H1 (cell line): ENCODE measurements around the gene AIMP1. TPM values are rescaled to one million over a fixed set of nuclear protein-coding genes. Genes with fewer than 3 reads are reported as not detected.

Source experiments
- CTCF ChIA-PET: fragments of 300-600 bp; sonication (Branson Sonifier 250); formaldehyde crosslinking; loops from one replicate; lab custom pipeline; 2021; ENCODE audit not compliant: partially characterized antibody; lab: Charles Lee
- POLR2A ChIA-PET: fragments of 300-600 bp; sonication (Branson Sonifier 250); formaldehyde crosslinking; loops from one replicate; lab custom pipeline; 2021; ENCODE audit warnings: inconsistent platforms; ENCODE audit not compliant: partially characterized antibody; lab: Charles Lee
- DNase-seq, 2 experiments: peaks; one replicate each; pipeline versions ENCODE4 v3.0.0 to v3.0.0-alpha.2; 2010 to 2022; ENCODE audit warnings: low spot score in 2 of 2, low read depth in 1 of 2, mixed read lengths in 1 of 2
- FAIRE-seq: peaks from 2 replicates; lab custom pipeline; 2011; peaks lifted over from hg19 to GRCh38; lab: Jason Lieb, UNC
- H2AFZ ChIP-seq: 2 replicates; pipeline ENCODE4 v1.8.1; 2012; ENCODE audit warnings: low read length, inconsistent platforms
- H2AK5ac ChIP-seq: 2 replicates; pipeline ENCODE4 v1.6.1; 2013; ENCODE audit warnings: low read depth, low read length
- H2BK120ac ChIP-seq: replicated peaks from 2 replicates; pipeline ENCODE3; 2013; ENCODE audit warnings: low read depth, low read length, inconsistent platforms
- H2BK12ac ChIP-seq: 2 replicates; pipeline ENCODE4 v1.6.1; 2013; ENCODE audit warnings: low read depth, low read length
- H2BK15ac ChIP-seq: 2 replicates; pipeline ENCODE4 v1.6.1; 2013; ENCODE audit warnings: low read length
- H2BK20ac ChIP-seq: 2 replicates; pipeline ENCODE4 v1.6.1; 2013; ENCODE audit warnings: low read length
- H2BK5ac ChIP-seq: 2 replicates; pipeline ENCODE4 v1.6.1; 2013; ENCODE audit warnings: low read depth, low read length
- H3K14ac ChIP-seq: 2 replicates; pipeline ENCODE4 v1.6.1; 2013; ENCODE audit warnings: inconsistent platforms; ENCODE audit not compliant: insufficient read length
- H3K18ac ChIP-seq: 2 replicates; pipeline ENCODE4 v1.6.1; 2013; ENCODE audit warnings: low read length; ENCODE audit errors: extremely low read depth
- H3K23ac ChIP-seq: 2 replicates; pipeline ENCODE4 v1.6.1; 2013; ENCODE audit warnings: inconsistent platforms; ENCODE audit not compliant: insufficient read length
- H3K23me2 ChIP-seq: 2 replicates; pipeline ENCODE4 v1.6.1; 2013; ENCODE audit warnings: low read depth, low read length
- H3K27ac ChIP-seq: 2 replicates; pipeline ENCODE4 v1.6.1; 2011; ENCODE audit warnings: low read depth, low read length, inconsistent platforms
- H3K27me3 ChIP-seq, 4 experiments: replicated peaks in 1 of 4; 1 replicate in 1 of 4; 2 replicates in 3 of 4; pipeline versions ENCODE4 v1.6.1 to v1.8.1; 2011 to 2013; ENCODE audit warnings: low read length in 3 of 4, mild to moderate bottlenecking in 3 of 4, inconsistent platforms in 2 of 4, mixed read lengths in 2 of 4, moderate library complexity in 1 of 4; ENCODE audit not compliant: control insufficient read depth in 3 of 4, insufficient read depth in 3 of 4; ENCODE audit errors: extremely low read depth in 1 of 4
- H3K36me3 ChIP-seq, 4 experiments: 2 replicates each; pipeline versions ENCODE4 v1.6.1 to v1.8.1; 2011 to 2013; ENCODE audit warnings: mild to moderate bottlenecking in 4 of 4, low read length in 3 of 4, moderate library complexity in 2 of 4, control low read depth in 1 of 4, inconsistent platforms in 1 of 4; ENCODE audit not compliant: insufficient read depth in 4 of 4, control insufficient read depth in 2 of 4
- H3K4ac ChIP-seq: replicated peaks from 2 replicates; pipeline ENCODE3; 2013; ENCODE audit warnings: low read length, low read depth, mixed read lengths, inconsistent platforms; ENCODE audit not compliant: insufficient read length
- H3K4me1 ChIP-seq, 4 experiments: replicated peaks in 1 of 4; 1 replicate in 1 of 4; 2 replicates in 3 of 4; pipeline versions ENCODE4 v1.6.1 to v1.8.1; 2011 to 2013; ENCODE audit warnings: low read length in 3 of 4, inconsistent platforms in 2 of 4, mixed read lengths in 1 of 4; ENCODE audit not compliant: insufficient read depth in 4 of 4, control insufficient read depth in 3 of 4
- H3K4me2 ChIP-seq, 2 experiments: 2 replicates each; pipeline versions ENCODE4 v1.6.1 to v1.8.1; 2011 to 2013; ENCODE audit warnings: low read depth in 2 of 2, low read length in 2 of 2, control low read depth in 1 of 2, inconsistent platforms in 1 of 2, mild to moderate bottlenecking in 1 of 2; ENCODE audit not compliant: insufficient read depth in 1 of 2
- H3K4me3 ChIP-seq, 4 experiments: fragments of 200-600, 300-600 bp in 1 of 4; sonication (generic), shearing (Covaris generic), sonication (Bioruptor Twin) in 1 of 4; 2 replicates each; pipeline versions ENCODE4 v1.5.1 to v1.8.1; 2011 to 2016; ENCODE audit warnings: low read length in 4 of 4, low read depth in 3 of 4, control low read depth in 2 of 4, inconsistent platforms in 2 of 4, mild to moderate bottlenecking in 2 of 4, mixed read lengths in 1 of 4, moderate library complexity in 1 of 4; ENCODE audit not compliant: insufficient read depth in 2 of 4; ENCODE audit errors: extremely low read depth in 1 of 4
- H3K56ac ChIP-seq: replicated peaks from 2 replicates; pipeline ENCODE3; 2013; ENCODE audit warnings: low read depth, mild to moderate bottlenecking, mixed read lengths, low read length, inconsistent platforms; ENCODE audit not compliant: insufficient read length
- H3K79me1 ChIP-seq: 2 replicates; pipeline ENCODE4 v1.6.1; 2013; ENCODE audit warnings: low read depth, low read length, control low read depth
- H3K79me2 ChIP-seq, 2 experiments: 2 replicates each; pipeline versions ENCODE4 v1.6.1 to v1.8.1; 2012 to 2013; ENCODE audit warnings: low read length in 2 of 2, mild to moderate bottlenecking in 2 of 2, inconsistent platforms in 1 of 2; ENCODE audit not compliant: insufficient read depth in 2 of 2, control insufficient read depth in 1 of 2
- H3K9ac ChIP-seq, 4 experiments: replicated peaks in 1 of 4; 1 replicate in 1 of 4; 2 replicates in 3 of 4; pipeline versions ENCODE4 v1.6.1 to v1.8.1; 2011 to 2013; ENCODE audit warnings: low read depth in 3 of 4, low read length in 3 of 4, control low read depth in 2 of 4, mild to moderate bottlenecking in 2 of 4, moderate library complexity in 2 of 4, inconsistent platforms in 1 of 4; ENCODE audit errors: extremely low read depth in 1 of 4
- H3K9me3 ChIP-seq, 2 experiments: 2 replicates each; pipeline versions ENCODE4 v1.6.1 to v1.8.1; 2012 to 2013; ENCODE audit warnings: mild to moderate bottlenecking in 2 of 2, moderate library complexity in 2 of 2, control low read depth in 1 of 2, inconsistent platforms in 1 of 2, low read depth in 1 of 2, low read length in 1 of 2, mixed read lengths in 1 of 2; ENCODE audit not compliant: insufficient read depth in 2 of 2
- H4K20me1 ChIP-seq, 2 experiments: replicated peaks in 1 of 2; 2 replicates each; pipeline versions ENCODE3 to v1.8.1; 2011 to 2013; ENCODE audit warnings: inconsistent platforms in 2 of 2, low read length in 2 of 2, mild to moderate bottlenecking in 1 of 2; ENCODE audit not compliant: insufficient read depth in 2 of 2, control insufficient read depth in 1 of 2
- H4K5ac ChIP-seq: 2 replicates; pipeline ENCODE4 v1.6.1; 2013; ENCODE audit warnings: low read length, low read depth, mixed read lengths, inconsistent platforms; ENCODE audit not compliant: insufficient read length
- H4K8ac ChIP-seq: 2 replicates; pipeline ENCODE4 v1.8.0; 2013; ENCODE audit warnings: mild to moderate bottlenecking, moderate library complexity, low read length, inconsistent platforms; ENCODE audit not compliant: insufficient read depth; ENCODE audit errors: extremely low read depth
- H4K91ac ChIP-seq: replicated peaks from 2 replicates; pipeline ENCODE3; 2013; ENCODE audit warnings: low read length, mixed read lengths, inconsistent platforms; ENCODE audit not compliant: insufficient read length
- BACH1 ChIP-seq: IDR thresholded peaks from 2 replicates; pipeline ENCODE4 v1.6.1; 2012; ENCODE audit warnings: low read length, improper control_type of control experiment
- BCL11A ChIP-seq, 2 experiments: IDR thresholded peaks; one replicate each; pipeline ENCODE4 v1.6.1; 2011; ENCODE audit warnings: low read depth in 2 of 2, low read length in 2 of 2, mild to moderate bottlenecking in 2 of 2
- CBX8 ChIP-seq: fragments of 300-800, 300-1000 bp; sonication (generic); IDR thresholded peaks from 2 replicates; pipeline ENCODE4 v1.7.1; 2016; ENCODE audit warnings: low read depth, low read length, borderline replicate concordance
- CHD1 ChIP-seq: IDR thresholded peaks from 2 replicates; pipeline ENCODE4 v1.6.1; 2012; ENCODE audit warnings: low read depth, low read length, improper control_type of control experiment
- GTF2F1 ChIP-seq: IDR thresholded peaks from 2 replicates; pipeline ENCODE4 v1.6.1; 2012; ENCODE audit warnings: low read depth, low read length, improper control_type of control experiment, borderline replicate concordance
- KDM4A ChIP-seq: IDR thresholded peaks from one replicate; pipeline ENCODE4 v1.7.1; 2012; ENCODE audit warnings: low read depth, mild to moderate bottlenecking, moderate library complexity, low read length, inconsistent platforms; ENCODE audit not compliant: severe bottlenecking
- SAP30 ChIP-seq: fragments of 300-600 bp; sonication (generic); IDR thresholded peaks from 2 replicates; pipeline ENCODE4 v1.7.1; 2012; ENCODE audit warnings: low read length, moderate library complexity, mild to moderate bottlenecking, inconsistent platforms; ENCODE audit not compliant: insufficient read depth, insufficient replicate concordance
- SRF ChIP-seq: IDR thresholded peaks from 2 replicates; pipeline ENCODE4 v1.6.1; 2011; ENCODE audit warnings: mild to moderate bottlenecking, low read depth, low read length, moderate library complexity
- TBP ChIP-seq: IDR thresholded peaks from 2 replicates; pipeline ENCODE4 v1.6.1; 2011; ENCODE audit warnings: low read depth, low read length, improper control_type of control experiment
- YY1 ChIP-seq: IDR thresholded peaks from 2 replicates; pipeline ENCODE4 v1.6.1; 2011; ENCODE audit warnings: low read depth, mild to moderate bottlenecking, low read length
- ZNF274 ChIP-seq: IDR thresholded peaks from 2 replicates; pipeline ENCODE4 v1.7.0; 2012; ENCODE audit warnings: low read length, borderline replicate concordance; ENCODE audit errors: extremely low read depth
- WGBS, 2 experiments: shearing (Covaris generic) in 1 of 2; methylation state at CpG; one replicate each; pipeline versions ENCODE4 v1.1.6 to v1.1.7; 2013 to 2015; ENCODE audit warnings: low lambda C conversion rate in 2 of 2, mixed read lengths in 2 of 2, inconsistent platforms in 1 of 2, low coverage in 1 of 2, missing lambda C conversion rate in 1 of 2; ENCODE audit not compliant: insufficient replicate concordance in 2 of 2, insufficient coverage in 1 of 2, insufficient read length in 1 of 2; ENCODE audit errors: extremely low coverage in 1 of 2, missing lambda C conversion rate in 1 of 2; 5-methylcytosine and 5-hydroxymethylcytosine counted together
- polyA plus RNA-seq, 7 experiments: library from polyadenylated mRNA; depleted of rRNA in 3 of 7; stranded (reverse) in 5 of 7; unstranded in 2 of 7; fragments of >200 nt in 5 of 7; fragments of 200-250 nt in 2 of 7; gene quantifications; 1 replicate in 5 of 7; 2 replicates in 1 of 7; 4 replicates in 1 of 7; pipeline versions ENCODE4 v1.2.1 to v1.2.3, GENCODE V29; 2011 to 2013; ENCODE audit warnings: missing spikeins in 2 of 7, mixed read lengths in 2 of 7
- total RNA-seq: library from RNA; stranded (reverse); fragmentation: NEBNext Ultra II Directional; extraction: Animal tissue kit (Norgen Biotek cat#: 25700); gene quantifications from 2 replicates; pipeline ENCODE4 v1.2.1, GENCODE V29; 2021

The AIMP1 gene
- total and polyA plus RNA-seq, 2 of the 8 experiments (the other 6 are each of a cell fraction or from before 2014, with no cell fraction given) = 7.9 to 54.6 TPM

DNA sequence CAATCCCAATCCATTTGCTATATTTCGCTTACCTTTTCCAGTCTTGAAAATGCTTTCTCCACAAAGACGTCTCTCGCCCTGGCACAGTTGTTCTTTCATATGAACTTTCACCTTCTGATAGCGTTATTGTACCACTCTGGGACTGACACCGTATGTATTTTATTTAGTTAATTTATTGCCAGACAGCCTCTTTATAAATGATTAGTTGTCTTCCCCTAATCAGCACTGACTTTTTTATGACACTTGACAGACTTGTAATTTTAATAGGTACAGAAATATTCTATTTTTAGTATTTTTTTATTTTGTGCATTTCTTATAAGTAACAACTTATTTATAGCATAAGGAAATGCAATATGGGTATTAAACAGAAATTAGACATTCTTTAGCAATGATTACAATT is 52.3 kb downstream of the AIMP1 start, which contains the start of gene GIMD1:
Gene GIMD1 (minus strand): TSS at position 101 of the 400 bp plus-strand sequence. CDS start 1,343 bp downstream, outside the sequence.
- Histone ChIP-seq H3K4me1 (peaks cover 0 to 3% (median 0%) of the 10 kb centered on the region in 4 experiments; a peak in 1 of 7 replicates), H2AFZ (0 out of 2 replicates have a peak within 1 kb of the TSS, but pooled peaks have one; percentile 65), H2AK5ac (no peak within 1 kb of the TSS), H3K23me2 (no peaks in the 10 kb centered on the region), H2BK12ac (no peak within 1 kb of the TSS), H4K8ac (no peak within 1 kb of the TSS), H3K4me3 (no peak within 1 kb of the TSS), H4K20me1 (no peaks in the 10 kb centered on the region), H2BK15ac (no peak within 1 kb of the TSS), H4K91ac (no peak within 1 kb of the TSS), H3K56ac (no peak within 1 kb of the TSS), H3K4me2 (no peak within 1 kb of the TSS), H4K5ac (no peak within 1 kb of the TSS), H3K79me2 (no peaks in the 10 kb centered on the region), H3K9ac (no peak within 1 kb of the TSS), H3K4ac (no peak within 1 kb of the TSS), H2BK5ac (no peak within 1 kb of the TSS), H3K18ac (no peak within 1 kb of the TSS), H3K23ac (no peak within 1 kb of the TSS), H3K79me1 (no peaks in the 10 kb centered on the region), H2BK120ac (no peak within 1 kb of the TSS), H3K27me3 (no peaks in the 10 kb centered on the region), H3K14ac (no peak within 1 kb of the TSS), H2BK20ac (no peak within 1 kb of the TSS), H3K27ac (no peak within 1 kb of the TSS), H3K36me3 (no peaks in the 10 kb centered on the region), H3K9me3 (no peaks in the 10 kb centered on the region)
- no peak for DNase-seq
- ChIA-PET CTCF (interaction anchor here (1.1 to 4.5 kb wide), 15 partner anchors 10 to 525 kb away, joined by 3 to 36 read pairs (median 5); no protein-coding TSS in a partner anchor), POLR2A (no interaction called here)
- 90% methylated on average over 5 of the region's 5 CpGs; no CpG with 5 or more reads in 1 of the 2 experiments for WGBS, 2 experiments
- FAIRE-seq = no peak
- TF ChIP-seq BCL11A (IDR thresholded peaks at IDR 0.05; ENCODE audit: low read depth in 2 of 2, low read length in 2 of 2) (no peak), KDM4A (no peak), YY1 (no peak), GTF2F1 (no peak), BACH1 (no peak), CHD1 (no peak), ZNF274 (no peak), CBX8 (no peak), SAP30 (no peak), TBP (no peak), SRF (no peak)
